Liver (tissue), 9 donors: ENCODE results near the gene COL19A1. TPM values are rescaled to one million over a fixed set of nuclear protein-coding genes. Genes with fewer than 3 reads are reported as not detected.

Experiments used
- DNase-seq: peaks from one replicate; pipeline ENCODE4 v3.0.0-alpha.2; 2017; ENCODE audit warnings: low spot score
- H3K27ac ChIP-seq, 2 donors: one replicate each; pipeline ENCODE4 v1.7.0; 2013; ENCODE audit warnings: inconsistent platforms in 2 of 2, low read length in 2 of 2, control low read depth in 1 of 2, low read depth in 1 of 2, mild to moderate bottlenecking in 1 of 2
- H3K27me3 ChIP-seq, 4 donors: one replicate each; pipeline versions ENCODE4 v1.6.1 to v1.7.0; 2013; ENCODE audit warnings: low read length in 3 of 4, inconsistent platforms in 1 of 4, mild to moderate bottlenecking in 1 of 4, moderate library complexity in 1 of 4; ENCODE audit not compliant: control insufficient read depth in 4 of 4, insufficient read depth in 4 of 4
- H3K36me3 ChIP-seq, 4 donors: one replicate each; pipeline versions ENCODE4 v1.6.1 to v1.7.0; 2013; ENCODE audit warnings: low read length in 3 of 4, mild to moderate bottlenecking in 3 of 4, low read depth in 1 of 4, moderate library complexity in 1 of 4; ENCODE audit not compliant: control insufficient read depth in 4 of 4, insufficient read depth in 3 of 4
- H3K4me1 ChIP-seq, 4 donors: one replicate each; pipeline versions ENCODE4 v1.6.1 to v1.7.0; 2013; ENCODE audit warnings: low read length in 3 of 4, mild to moderate bottlenecking in 3 of 4, moderate library complexity in 1 of 4; ENCODE audit not compliant: control insufficient read depth in 4 of 4, insufficient read depth in 4 of 4
- H3K4me3 ChIP-seq, 3 donors: one replicate each; pipeline versions ENCODE4 v1.6.1 to v1.7.0; 2013; ENCODE audit warnings: low read length in 3 of 3, control low read depth in 1 of 3, low read depth in 1 of 3, mild to moderate bottlenecking in 1 of 3
- H3K9ac ChIP-seq, 2 donors: one replicate each; pipeline ENCODE4 v1.7.0; 2013; ENCODE audit warnings: low read length in 2 of 2, mild to moderate bottlenecking in 2 of 2, moderate library complexity in 2 of 2, control low read depth in 1 of 2, low read depth in 1 of 2
- H3K9me3 ChIP-seq, 4 donors: one replicate each; pipeline versions ENCODE4 v1.6.1 to v1.7.0; 2013; ENCODE audit warnings: low read length in 3 of 4; ENCODE audit not compliant: control insufficient read depth in 4 of 4
- ATF3 ChIP-seq: IDR thresholded peaks from 2 replicates; pipeline ENCODE4 v1.6.1; 2016; ENCODE audit warnings: antibody characterized with exemption
- CTCF ChIP-seq: fragments of 150-350 bp; IDR thresholded peaks from 2 replicates; pipeline ENCODE4 v1.5.1; 2017; ENCODE audit warnings: improper control_type of control experiment, low read depth, low read length; ENCODE audit not compliant: missing input control
- EGR1 ChIP-seq, 2 donors: IDR thresholded peaks; 2 replicates each; pipeline ENCODE4 v1.6.1; 2016 to 2018; ENCODE audit warnings: antibody characterized with exemption in 2 of 2, low read depth in 2 of 2
- FOXA1 ChIP-seq: IDR thresholded peaks from 2 replicates; pipeline ENCODE4 v1.6.1; 2016; ENCODE audit warnings: antibody characterized with exemption
- FOXA2 ChIP-seq: IDR thresholded peaks from 2 replicates; pipeline ENCODE4 v1.6.1; 2016; ENCODE audit warnings: antibody characterized with exemption
- GABPA ChIP-seq, 2 donors: IDR thresholded peaks in 1 of 2; conservative IDR thresholded peaks in 1 of 2; 2 replicates each; pipeline ENCODE4 v1.6.1; 2016; ENCODE audit warnings: antibody characterized with exemption in 2 of 2, mild to moderate bottlenecking in 1 of 2, moderate library complexity in 1 of 2
- HNF4A ChIP-seq, 2 donors: conservative IDR thresholded peaks; 2 replicates each; pipeline ENCODE4 v1.6.1; 2016; ENCODE audit warnings: antibody characterized with exemption in 2 of 2, mild to moderate bottlenecking in 2 of 2
- JUND ChIP-seq, 2 donors: IDR thresholded peaks; 2 replicates each; pipeline ENCODE4 v1.6.1; 2016; ENCODE audit warnings: antibody characterized with exemption in 2 of 2
- MAX ChIP-seq: IDR thresholded peaks from 2 replicates; pipeline ENCODE4 v1.6.1; 2016; ENCODE audit warnings: antibody characterized with exemption
- NR2F2 ChIP-seq: IDR thresholded peaks from 2 replicates; pipeline ENCODE4 v1.6.1; 2016; ENCODE audit warnings: antibody characterized with exemption
- RAD21 ChIP-seq, 2 donors: IDR thresholded peaks; 2 replicates each; pipeline ENCODE4 v1.6.1; 2016; ENCODE audit warnings: antibody characterized with exemption in 2 of 2, mild to moderate bottlenecking in 2 of 2
- REST ChIP-seq: IDR thresholded peaks from 2 replicates; pipeline ENCODE4 v1.6.1; 2016; ENCODE audit warnings: antibody characterized with exemption, mild to moderate bottlenecking
- RXRA ChIP-seq, 2 donors: IDR thresholded peaks; 2 replicates each; pipeline ENCODE4 v1.6.1; 2017 to 2018; ENCODE audit warnings: antibody characterized with exemption in 2 of 2, mild to moderate bottlenecking in 1 of 2
- SP1 ChIP-seq: IDR thresholded peaks from 2 replicates; pipeline ENCODE4 v1.6.1; 2018; ENCODE audit warnings: antibody characterized with exemption, mild to moderate bottlenecking
- TAF1 ChIP-seq: conservative IDR thresholded peaks from 2 replicates; pipeline ENCODE4 v1.6.1; 2016; ENCODE audit warnings: antibody characterized with exemption, mild to moderate bottlenecking
- YY1 ChIP-seq: IDR thresholded peaks from 2 replicates; pipeline ENCODE4 v1.6.1; 2016; ENCODE audit warnings: antibody characterized with exemption, mild to moderate bottlenecking
- ZBTB33 ChIP-seq: IDR thresholded peaks from 2 replicates; pipeline ENCODE4 v1.6.1; 2016; ENCODE audit warnings: antibody characterized with exemption
- WGBS: extraction: QIAGEN DNeasy Blood & Tissue Kit; methylation state at CpG from one replicate; pipeline ENCODE4 v1.1.7; 2013; 5-methylcytosine and 5-hydroxymethylcytosine counted together
- polyA plus RNA-seq, 2 donors: library from polyadenylated mRNA; stranded (reverse) in 1 of 2; unstranded in 1 of 2; fragments of 200-250 nt in 1 of 2; fragments of >200 nt in 1 of 2; fragmentation: Nextera tagmentation in 1 of 2; extraction: Ambion mirVana in 1 of 2; gene quantifications; one replicate each; pipeline versions ENCODE4 v1.2.1 to v1.2.3, GENCODE V29; 2013 to 2015
- total RNA-seq, 2 donors: library from RNA; depleted of rRNA; stranded (reverse); fragments of >200 nt; gene quantifications; one replicate each; pipeline ENCODE4 v1.2.3, GENCODE V29; 2014
- donor health status: healthy.
- donor health status: healthy.
- donor health status: healthy.
- donor health status: healthy.
- donor health status: healthy.

The COL19A1 gene
- total and polyA plus RNA-seq, 4 donors, result 0.25 to 0.51 TPM; not detected in 2

GRCh38 chr6:69915346-69915745, 49.0 kb downstream of the COL19A1 start:
- Histone ChIP-seq H3K4me1 (no peaks in the 10 kb centered on the region), H3K27ac (no peak overlapping the region), H3K27me3 (peaks cover 0 to 4% (median 0%) of the 10 kb centered on the region in 4 donors), H3K9me3 (no peaks in the 10 kb centered on the region), H3K36me3 (no peaks in the 10 kb centered on the region), H3K9ac (no peak overlapping the region), H3K4me3 (no peak overlapping the region)
- DNase-seq, result no peak
- WGBS, result 56% methylated on average over 2 of the region's 2 CpGs
- TF ChIP-seq GABPA (IDR thresholded peaks at IDR 0.05 in 1 of 2, conservative IDR thresholded peaks at IDR 0.05 in 1 of 2) (no peak), ZBTB33 (no peak), FOXA2 (no peak), ATF3 (no peak), CTCF (no peak), MAX (no peak), HNF4A (conservative IDR thresholded peaks at IDR 0.05) (no peak), RXRA (IDR thresholded peaks at IDR 0.05) (no peak), REST (no peak), SP1 (no peak), RAD21 (IDR thresholded peaks at IDR 0.05) (no peak), EGR1 (IDR thresholded peaks at IDR 0.05; ENCODE audit: low read depth in 2 of 2) (no peak), YY1 (no peak), FOXA1 (no peak), NR2F2 (no peak), JUND (IDR thresholded peaks at IDR 0.05) (no peak), TAF1 (no peak)

GRCh38 chr6:69917834-69918233, 51.5 kb downstream of the COL19A1 start:
- no peaks in the 10 kb centered on the region for H3K27me3 ChIP-seq
- H3K27ac ChIP-seq, result no peak overlapping the region
- H3K4me3 ChIP-seq, result no peak overlapping the region
- no peaks in the 10 kb centered on the region for H3K36me3 ChIP-seq
- no peak overlapping the region for H3K9ac ChIP-seq
- 88% methylated on average over 1 of the region's 1 CpG for WGBS
- H3K9me3 ChIP-seq, result no peaks in the 10 kb centered on the region
- DNase-seq, result no peak
- no peaks in the 10 kb centered on the region for H3K4me1 ChIP-seq
- TF ChIP-seq FOXA1, result no peak
- TF ChIP-seq HNF4A (conservative IDR thresholded peaks at IDR 0.05), result no peak
- no peak for TF ChIP-seq REST
- no peak for TF ChIP-seq JUND (IDR thresholded peaks at IDR 0.05)
- TF ChIP-seq ZBTB33, result no peak
- TF ChIP-seq ATF3, result no peak
- TF ChIP-seq TAF1, result no peak
- no peak for TF ChIP-seq MAX
- no peak for TF ChIP-seq NR2F2
